Activated T-cell treated with anti-CD3 and anti-CD28 coated beads for 48 hours (primary cell): ENCODE data around the gene VPS26A.
"Not testable (repeated sequence)": the region's sequence is repeated elsewhere in the genome, so short reads cannot be mapped to it uniquely, and the experiment has no call there.

Experiments
- DNase-seq: peaks from one replicate; pipeline ENCODE4 v3.0.0-alpha.2; 2020; ENCODE audit warnings: low read depth

The VPS26A gene

GRCh38 chr10:69103784-69104183 is 20.2 kb upstream of the VPS26A start:
- DNase-seq, result no peak

GRCh38 chr10:69104994-69105790 is 18.8 kb upstream of the VPS26A start:
- no peak for DNase-seq

GRCh38 chr10:69107176-69107490 is 16.8 kb upstream of the VPS26A start:
- DNase-seq, result no peak

GRCh38 chr10:69107699-69108098 is 16.3 kb upstream of the VPS26A start:
- no peak for DNase-seq

GRCh38 chr10:69119896-69120295 is 4.1 kb upstream of the VPS26A start:
- DNase-seq, result no peak

GRCh38 chr10:69123306-69123746 is 652 bp upstream of the VPS26A start:
- DNase-seq, result no peak

GRCh38 chr10:69124563-69125268 is 738 bp downstream of the VPS26A start:
- peak; percentile 25 for DNase-seq

- no peak for DNase-seq
Measured at GRCh38 chr10:69125554-69125953, 1.6 kb downstream of the VPS26A start.

- no peak for DNase-seq
Measured at GRCh38 chr10:69130251-69130650, 6.3 kb downstream of the VPS26A start.

GRCh38 chr10:69139961-69140360 is 16.0 kb downstream of the VPS26A start:
- DNase-seq, result no peak

- no peak for DNase-seq
Measured at GRCh38 chr10:69141304-69141703, 17.3 kb downstream of the VPS26A start.

GRCh38 chr10:69142074-69142473 is 18.1 kb downstream of the VPS26A start:
- DNase-seq, result not testable (repeated sequence)

- no peak for DNase-seq
Measured at GRCh38 chr10:69142983-69143382, 19.0 kb downstream of the VPS26A start.

GRCh38 chr10:69145329-69145728 is 21.4 kb downstream of the VPS26A start:
- DNase-seq, result no peak

- DNase-seq, result no peak
Measured at GRCh38 chr10:69145864-69146263, 21.9 kb downstream of the VPS26A start.

GRCh38 chr10:69146759-69147158 is 22.8 kb downstream of the VPS26A start:
- no peak for DNase-seq

GRCh38 chr10:69151984-69152383 is 28.0 kb downstream of the VPS26A start:
- no peak for DNase-seq

GRCh38 chr10:69153227-69153626 is 29.2 kb downstream of the VPS26A start:
- DNase-seq, result no peak

- DNase-seq, result no peak
Measured at GRCh38 chr10:69160809-69161241, 36.8 kb downstream of the VPS26A start.

- DNase-seq, result no peak
Measured at GRCh38 chr10:69168493-69168892, 44.5 kb downstream of the VPS26A start.

- no peak for DNase-seq
Measured at GRCh38 chr10:69172241-69172982, 48.4 kb downstream of the VPS26A start.

- DNase-seq, result not testable (repeated sequence)
Measured at GRCh38 chr10:69175326-69175725, 51.3 kb downstream of the VPS26A start.

GRCh38 chr10:69176823-69177222 is 52.8 kb downstream of the VPS26A start:
- DNase-seq, result no peak
